Thyroid gland (tissue), 4 donors: ENCODE results near the gene CABP4.

ENCODE experiments used
- POLR2A ChIP-seq, 2 donors: fragments of 450-650 bp; IDR thresholded peaks; one replicate each; pipeline ENCODE4 v1.6.1; 2017; ENCODE audit warnings: antibody characterized with exemption in 2 of 2, mild to moderate bottlenecking in 2 of 2, moderate library complexity in 1 of 2
- TF ChIP-seq, protein P1 (sequence below), 6 experiments: fragments of 200-600 bp in 3 of 6; fragments of 450-650 bp in 3 of 6; sonication (generic) in 3 of 6; IDR thresholded peaks; one replicate each; pipeline ENCODE4 v1.5.1; 2016 to 2019; ENCODE audit warnings: antibody characterized with exemption in 6 of 6, mild to moderate bottlenecking in 2 of 6, inconsistent platforms in 1 of 6, moderate library complexity in 1 of 6

DNA sequence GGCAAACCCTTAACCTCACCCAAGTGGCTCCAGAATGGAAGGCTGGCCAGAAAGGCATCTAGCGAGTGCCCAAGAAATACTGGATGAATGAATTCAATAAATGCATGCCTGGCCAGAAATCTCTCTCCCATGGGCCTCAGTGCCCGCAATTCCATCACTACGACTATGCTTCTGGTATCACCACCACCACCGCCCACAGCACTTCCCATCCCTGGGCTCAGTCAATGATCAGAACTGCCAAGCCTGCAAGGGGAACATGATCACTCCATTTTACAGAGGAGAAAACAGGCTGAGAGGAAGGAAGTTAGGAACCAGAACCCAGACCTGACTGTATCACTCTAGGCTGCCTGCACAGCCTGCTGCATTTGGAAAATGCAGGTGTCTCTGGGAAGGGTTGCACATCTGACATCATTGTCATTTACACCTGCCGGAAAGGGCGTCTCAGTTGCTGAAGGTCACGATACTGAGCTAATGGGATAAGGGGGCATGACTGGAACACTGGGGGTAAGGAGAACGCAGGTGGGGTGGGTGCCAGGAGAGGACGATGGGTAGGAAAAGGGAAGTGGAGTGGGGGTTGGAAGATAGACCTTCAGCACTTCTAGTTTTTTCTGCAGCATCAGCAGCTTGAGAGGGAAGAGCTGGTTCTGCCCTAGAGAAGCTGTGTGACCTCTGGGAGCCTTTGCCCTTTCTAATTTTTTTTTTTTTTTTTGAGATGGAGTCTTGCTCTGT lies 5.9 kb upstream of the CABP4 start:
- TF ChIP-seq, protein P1, sequence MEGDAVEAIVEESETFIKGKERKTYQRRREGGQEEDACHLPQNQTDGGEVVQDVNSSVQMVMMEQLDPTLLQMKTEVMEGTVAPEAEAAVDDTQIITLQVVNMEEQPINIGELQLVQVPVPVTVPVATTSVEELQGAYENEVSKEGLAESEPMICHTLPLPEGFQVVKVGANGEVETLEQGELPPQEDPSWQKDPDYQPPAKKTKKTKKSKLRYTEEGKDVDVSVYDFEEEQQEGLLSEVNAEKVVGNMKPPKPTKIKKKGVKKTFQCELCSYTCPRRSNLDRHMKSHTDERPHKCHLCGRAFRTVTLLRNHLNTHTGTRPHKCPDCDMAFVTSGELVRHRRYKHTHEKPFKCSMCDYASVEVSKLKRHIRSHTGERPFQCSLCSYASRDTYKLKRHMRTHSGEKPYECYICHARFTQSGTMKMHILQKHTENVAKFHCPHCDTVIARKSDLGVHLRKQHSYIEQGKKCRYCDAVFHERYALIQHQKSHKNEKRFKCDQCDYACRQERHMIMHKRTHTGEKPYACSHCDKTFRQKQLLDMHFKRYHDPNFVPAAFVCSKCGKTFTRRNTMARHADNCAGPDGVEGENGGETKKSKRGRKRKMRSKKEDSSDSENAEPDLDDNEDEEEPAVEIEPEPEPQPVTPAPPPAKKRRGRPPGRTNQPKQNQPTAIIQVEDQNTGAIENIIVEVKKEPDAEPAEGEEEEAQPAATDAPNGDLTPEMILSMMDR (IDR thresholded peaks at IDR 0.05), result no peak
- no peak for TF ChIP-seq POLR2A (IDR thresholded peaks at IDR 0.05)
